Liver (tissue), 9 donors: ENCODE results near the gene SH3PXD2B. TPM values are rescaled to one million over a fixed set of nuclear protein-coding genes. Genes with fewer than 3 reads are reported as not detected.

ENCODE experiments used
- DNase-seq: peaks from one replicate; pipeline ENCODE4 v3.0.0-alpha.2; 2017; ENCODE audit warnings: low spot score
- H3K27ac ChIP-seq, 2 donors: one replicate each; pipeline ENCODE4 v1.7.0; 2013; ENCODE audit warnings: inconsistent platforms in 2 of 2, low read length in 2 of 2, control low read depth in 1 of 2, low read depth in 1 of 2, mild to moderate bottlenecking in 1 of 2
- H3K27me3 ChIP-seq, 4 donors: one replicate each; pipeline versions ENCODE4 v1.6.1 to v1.7.0; 2013; ENCODE audit warnings: low read length in 3 of 4, inconsistent platforms in 1 of 4, mild to moderate bottlenecking in 1 of 4, moderate library complexity in 1 of 4; ENCODE audit not compliant: control insufficient read depth in 4 of 4, insufficient read depth in 4 of 4
- H3K36me3 ChIP-seq, 4 donors: one replicate each; pipeline versions ENCODE4 v1.6.1 to v1.7.0; 2013; ENCODE audit warnings: low read length in 3 of 4, mild to moderate bottlenecking in 3 of 4, low read depth in 1 of 4, moderate library complexity in 1 of 4; ENCODE audit not compliant: control insufficient read depth in 4 of 4, insufficient read depth in 3 of 4
- H3K4me1 ChIP-seq, 4 donors: one replicate each; pipeline versions ENCODE4 v1.6.1 to v1.7.0; 2013; ENCODE audit warnings: low read length in 3 of 4, mild to moderate bottlenecking in 3 of 4, moderate library complexity in 1 of 4; ENCODE audit not compliant: control insufficient read depth in 4 of 4, insufficient read depth in 4 of 4
- H3K4me3 ChIP-seq, 3 donors: one replicate each; pipeline versions ENCODE4 v1.6.1 to v1.7.0; 2013; ENCODE audit warnings: low read length in 3 of 3, control low read depth in 1 of 3, low read depth in 1 of 3, mild to moderate bottlenecking in 1 of 3
- H3K9ac ChIP-seq, 2 donors: one replicate each; pipeline ENCODE4 v1.7.0; 2013; ENCODE audit warnings: low read length in 2 of 2, mild to moderate bottlenecking in 2 of 2, moderate library complexity in 2 of 2, control low read depth in 1 of 2, low read depth in 1 of 2
- H3K9me3 ChIP-seq, 4 donors: one replicate each; pipeline versions ENCODE4 v1.6.1 to v1.7.0; 2013; ENCODE audit warnings: low read length in 3 of 4; ENCODE audit not compliant: control insufficient read depth in 4 of 4
- ATF3 ChIP-seq: IDR thresholded peaks from 2 replicates; pipeline ENCODE4 v1.6.1; 2016; ENCODE audit warnings: antibody characterized with exemption
- CTCF ChIP-seq: fragments of 150-350 bp; IDR thresholded peaks from 2 replicates; pipeline ENCODE4 v1.5.1; 2017; ENCODE audit warnings: improper control_type of control experiment, low read depth, low read length; ENCODE audit not compliant: missing input control
- EGR1 ChIP-seq, 2 donors: IDR thresholded peaks; 2 replicates each; pipeline ENCODE4 v1.6.1; 2016 to 2018; ENCODE audit warnings: antibody characterized with exemption in 2 of 2, low read depth in 2 of 2
- FOXA1 ChIP-seq: IDR thresholded peaks from 2 replicates; pipeline ENCODE4 v1.6.1; 2016; ENCODE audit warnings: antibody characterized with exemption
- FOXA2 ChIP-seq: IDR thresholded peaks from 2 replicates; pipeline ENCODE4 v1.6.1; 2016; ENCODE audit warnings: antibody characterized with exemption
- GABPA ChIP-seq, 2 donors: IDR thresholded peaks in 1 of 2; conservative IDR thresholded peaks in 1 of 2; 2 replicates each; pipeline ENCODE4 v1.6.1; 2016; ENCODE audit warnings: antibody characterized with exemption in 2 of 2, mild to moderate bottlenecking in 1 of 2, moderate library complexity in 1 of 2
- HNF4A ChIP-seq, 2 donors: conservative IDR thresholded peaks; 2 replicates each; pipeline ENCODE4 v1.6.1; 2016; ENCODE audit warnings: antibody characterized with exemption in 2 of 2, mild to moderate bottlenecking in 2 of 2
- HNF4G ChIP-seq: IDR thresholded peaks from 2 replicates; pipeline ENCODE4 v1.6.1; 2016; ENCODE audit warnings: antibody characterized with exemption
- JUND ChIP-seq, 2 donors: IDR thresholded peaks; 2 replicates each; pipeline ENCODE4 v1.6.1; 2016; ENCODE audit warnings: antibody characterized with exemption in 2 of 2
- MAX ChIP-seq: IDR thresholded peaks from 2 replicates; pipeline ENCODE4 v1.6.1; 2016; ENCODE audit warnings: antibody characterized with exemption
- NR2F2 ChIP-seq: IDR thresholded peaks from 2 replicates; pipeline ENCODE4 v1.6.1; 2016; ENCODE audit warnings: antibody characterized with exemption
- RAD21 ChIP-seq, 2 donors: IDR thresholded peaks; 2 replicates each; pipeline ENCODE4 v1.6.1; 2016; ENCODE audit warnings: antibody characterized with exemption in 2 of 2, mild to moderate bottlenecking in 2 of 2
- REST ChIP-seq: IDR thresholded peaks from 2 replicates; pipeline ENCODE4 v1.6.1; 2016; ENCODE audit warnings: antibody characterized with exemption, mild to moderate bottlenecking
- RXRA ChIP-seq, 2 donors: IDR thresholded peaks; 2 replicates each; pipeline ENCODE4 v1.6.1; 2017 to 2018; ENCODE audit warnings: antibody characterized with exemption in 2 of 2, mild to moderate bottlenecking in 1 of 2
- SP1 ChIP-seq: IDR thresholded peaks from 2 replicates; pipeline ENCODE4 v1.6.1; 2018; ENCODE audit warnings: antibody characterized with exemption, mild to moderate bottlenecking
- TAF1 ChIP-seq: conservative IDR thresholded peaks from 2 replicates; pipeline ENCODE4 v1.6.1; 2016; ENCODE audit warnings: antibody characterized with exemption, mild to moderate bottlenecking
- YY1 ChIP-seq: IDR thresholded peaks from 2 replicates; pipeline ENCODE4 v1.6.1; 2016; ENCODE audit warnings: antibody characterized with exemption, mild to moderate bottlenecking
- ZBTB33 ChIP-seq: IDR thresholded peaks from 2 replicates; pipeline ENCODE4 v1.6.1; 2016; ENCODE audit warnings: antibody characterized with exemption
- WGBS: extraction: QIAGEN DNeasy Blood & Tissue Kit; methylation state at CpG from one replicate; pipeline ENCODE4 v1.1.7; 2013; 5-methylcytosine and 5-hydroxymethylcytosine counted together
- polyA plus RNA-seq, 2 donors: library from polyadenylated mRNA; stranded (reverse) in 1 of 2; unstranded in 1 of 2; fragments of 200-250 nt in 1 of 2; fragments of >200 nt in 1 of 2; fragmentation: Nextera tagmentation in 1 of 2; extraction: Ambion mirVana in 1 of 2; gene quantifications; one replicate each; pipeline versions ENCODE4 v1.2.1 to v1.2.3, GENCODE V29; 2013 to 2015
- total RNA-seq, 2 donors: library from RNA; depleted of rRNA; stranded (reverse); fragments of >200 nt; gene quantifications; one replicate each; pipeline ENCODE4 v1.2.3, GENCODE V29; 2014
- donor health status: healthy.
- donor health status: healthy.
- donor health status: healthy.
- donor health status: healthy.
- donor health status: healthy.

Gene SH3PXD2B
- total and polyA plus RNA-seq, 4 donors: 1.1 to 3.3 (median 2.2) TPM

- H3K27ac ChIP-seq: peak overlapping the region in 1 of 2 donors; percentile 7
- no peaks in the 10 kb centered on the region for H3K27me3 ChIP-seq
- no peaks in the 10 kb centered on the region for H3K36me3 ChIP-seq
- TF ChIP-seq ATF3: no peak
- no peak for TF ChIP-seq CTCF
- peak; percentile 42 for TF ChIP-seq ZBTB33
- peak; percentile 66 for TF ChIP-seq SP1
- TF ChIP-seq MAX: peak; percentile 56
- peak; percentile 76 for TF ChIP-seq YY1
- TF ChIP-seq FOXA2: peak; percentile 77
- TF ChIP-seq REST: peak; percentile 52
- peak; percentile 16 for TF ChIP-seq HNF4G
- TF ChIP-seq RAD21 (IDR thresholded peaks at IDR 0.05): peak; percentile 42 to 44
- no peak for TF ChIP-seq NR2F2
- TF ChIP-seq HNF4A (conservative IDR thresholded peaks at IDR 0.05): peak; percentile 66 to 78
- peak; percentile 24 to 75 for TF ChIP-seq JUND (IDR thresholded peaks at IDR 0.05)
- TF ChIP-seq TAF1: no peak
- TF ChIP-seq GABPA (IDR thresholded peaks at IDR 0.05 in 1 of 2, conservative IDR thresholded peaks at IDR 0.05 in 1 of 2): no peak
- TF ChIP-seq EGR1 (IDR thresholded peaks at IDR 0.05; ENCODE audit: low read depth in 2 of 2): no peak
- TF ChIP-seq RXRA (IDR thresholded peaks at IDR 0.05): peak in 1 of 2 donors; percentile 67
- TF ChIP-seq FOXA1: peak; percentile 80
- H3K4me3 ChIP-seq: no peak overlapping the region
- no peaks in the 10 kb centered on the region for H3K9me3 ChIP-seq
- 30% methylated on average over 6 of the region's 6 CpGs for WGBS
- peak overlapping the region in 1 of 2 donors; percentile 31 for H3K9ac ChIP-seq
- peaks cover 0 to 11% (median 9%) of the 10 kb centered on the region in 4 donors for H3K4me1 ChIP-seq
- no peak for DNase-seq
Observed at GRCh38 chr5:172383191-172383802, 71.0 kb downstream of the SH3PXD2B start.
